CD4-positive, alpha-beta T cell treated with Interleukin-15 for 4 hours (primary cell): Measurements from ENCODE around the gene ATP6V0B.

ENCODE experiments used
- DNase-seq: peaks from one replicate; pipeline ENCODE4 v3.0.0-alpha.2; 2020; ENCODE audit warnings: low spot score

Gene ATP6V0B

GRCh38 chr1:43946236-43947060, 28.3 kb upstream of the ATP6V0B start, which contains the start of gene IPO13:
IPO13 (plus strand) TSS chr1:43946950; CDS start chr1:43947601, 651 bp downstream.
- peak; percentile 96 for DNase-seq

DNA sequence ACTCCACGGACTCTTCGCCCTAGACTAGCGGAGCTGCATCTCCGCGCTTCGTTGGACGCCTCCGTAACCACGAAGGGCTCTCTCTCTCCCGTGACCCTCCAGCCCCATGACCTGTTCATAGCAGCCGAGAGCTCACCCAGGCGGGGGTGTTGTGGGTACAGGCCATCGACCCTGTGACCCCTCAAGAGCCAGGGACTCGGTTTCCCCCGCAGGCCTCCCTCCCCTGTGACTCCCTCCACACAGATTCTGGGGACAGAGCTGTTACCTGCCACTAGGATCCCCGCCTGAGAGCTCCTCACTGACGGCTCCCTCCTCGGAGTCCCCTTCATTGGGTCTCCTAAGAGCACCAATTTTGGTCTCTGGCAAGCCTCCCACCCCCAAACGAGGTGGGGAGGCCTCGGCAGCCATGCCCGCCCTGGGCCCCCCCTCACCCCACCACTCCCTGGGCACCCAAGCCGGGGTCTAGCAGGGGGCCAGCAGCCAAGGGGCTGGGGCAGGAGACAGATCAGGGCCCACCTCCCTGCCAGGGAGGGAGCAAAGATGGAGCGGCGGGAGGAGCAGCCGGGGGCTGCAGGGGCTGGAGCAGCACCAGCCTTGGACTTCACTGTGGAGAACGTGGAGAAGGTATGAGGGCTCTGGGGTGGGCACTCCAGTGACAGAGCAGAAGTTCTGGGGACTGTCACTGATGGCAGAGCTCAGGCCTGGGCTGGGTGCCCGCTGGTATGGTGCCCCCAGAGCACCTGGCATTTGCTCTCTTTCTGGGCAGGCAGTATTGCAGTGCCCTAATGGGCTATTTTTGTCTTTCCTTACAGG, 27.5 kb upstream of the ATP6V0B start:
- no peak for DNase-seq

DNA sequence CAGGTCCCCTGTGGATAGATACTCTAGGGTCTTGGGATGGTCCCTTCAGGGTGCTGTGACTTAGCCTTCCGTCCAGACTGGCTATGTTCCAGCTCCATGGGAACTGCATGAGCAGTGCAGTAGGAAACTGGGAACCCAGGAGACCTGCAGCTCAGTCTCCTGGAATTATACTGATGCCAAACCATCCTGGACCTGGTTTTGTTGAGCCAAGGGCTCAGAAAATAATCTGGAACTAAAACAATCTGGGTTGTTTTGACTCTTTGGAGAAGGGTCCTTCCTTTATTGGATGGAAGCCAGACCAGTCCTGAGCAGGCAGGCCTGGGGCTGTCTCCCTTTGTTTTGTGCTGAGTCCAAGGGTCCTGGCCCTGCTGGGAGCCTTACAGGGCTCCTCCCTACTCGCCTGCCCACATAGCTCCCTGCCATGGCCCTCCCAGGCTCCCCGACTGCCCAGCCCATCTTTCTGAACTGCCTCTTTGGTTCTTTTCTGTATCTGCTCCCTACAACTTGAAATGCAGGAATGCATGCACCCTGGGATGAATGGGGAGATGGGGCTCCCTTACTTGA, 26.8 kb upstream of the ATP6V0B start:
- no peak for DNase-seq

DNA sequence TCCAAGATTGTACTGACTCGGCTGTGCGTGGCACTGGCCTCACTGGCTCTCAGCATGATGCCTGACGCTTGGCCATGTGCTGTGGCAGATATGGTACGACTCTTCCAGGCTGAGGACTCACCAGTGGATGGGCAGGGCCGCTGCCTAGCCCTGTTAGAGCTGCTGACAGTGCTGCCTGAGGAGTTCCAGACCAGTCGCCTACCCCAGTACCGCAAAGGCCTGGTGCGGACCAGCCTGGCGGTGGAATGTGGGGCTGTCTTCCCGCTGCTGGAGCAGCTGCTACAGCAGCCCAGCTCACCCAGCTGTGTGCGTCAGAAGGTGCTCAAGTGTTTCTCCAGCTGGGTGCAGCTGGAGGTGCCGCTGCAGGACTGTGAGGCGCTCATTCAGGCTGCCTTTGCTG, 25.1 kb upstream of the ATP6V0B start:
- DNase-seq, result no peak

GRCh38 chr1:43951021-43951985, 23.5 kb upstream of the ATP6V0B start:
- no peak for DNase-seq

GRCh38 chr1:43952731-43953346, 21.9 kb upstream of the ATP6V0B start:
- DNase-seq, result no peak

DNA sequence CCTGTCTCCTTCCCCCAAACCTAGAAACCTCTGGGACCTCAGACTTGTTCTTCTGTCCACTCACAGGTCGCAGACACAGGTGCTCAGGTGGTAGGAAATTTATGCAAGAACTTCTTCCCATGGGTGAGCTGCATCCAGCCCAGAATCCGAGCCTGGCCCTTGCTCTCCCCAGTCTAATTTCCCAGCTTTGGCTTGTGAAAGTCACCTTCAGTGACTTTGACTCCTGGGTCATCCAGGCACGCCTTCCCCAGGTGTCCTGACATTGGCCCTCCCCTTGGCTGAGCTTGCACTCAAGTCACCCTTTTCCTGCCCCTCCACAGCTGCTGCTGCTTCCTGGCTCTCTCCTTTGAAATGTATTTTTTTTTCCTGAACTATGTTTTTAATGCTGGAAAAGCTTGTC, 21.4 kb upstream of the ATP6V0B start:
- no peak for DNase-seq

GRCh38 chr1:43954036-43954435, 20.7 kb upstream of the ATP6V0B start:
- no peak for DNase-seq

DNA sequence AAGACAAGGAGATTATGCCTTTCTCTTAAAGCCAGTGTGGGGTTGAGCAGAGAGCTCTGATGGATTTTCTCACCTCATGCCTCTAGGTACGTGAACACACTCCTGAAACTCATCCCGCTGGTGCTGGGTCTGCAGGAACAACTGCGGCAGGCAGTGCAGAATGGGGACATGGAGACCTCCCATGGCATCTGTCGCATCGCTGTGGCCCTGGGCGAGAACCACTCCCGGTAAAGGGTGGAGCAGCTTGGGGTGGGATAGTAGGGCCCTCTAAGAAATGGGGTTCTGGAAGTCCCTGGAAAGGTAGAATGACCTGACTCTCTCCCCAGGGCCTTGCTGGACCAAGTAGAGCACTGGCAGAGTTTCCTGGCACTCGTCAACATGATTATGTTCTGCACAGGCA, 18.5 kb upstream of the ATP6V0B start:
- DNase-seq, result no peak

- DNase-seq, result no peak
Measured at GRCh38 chr1:43957407-43958040, 17.2 kb upstream of the ATP6V0B start.

DNA sequence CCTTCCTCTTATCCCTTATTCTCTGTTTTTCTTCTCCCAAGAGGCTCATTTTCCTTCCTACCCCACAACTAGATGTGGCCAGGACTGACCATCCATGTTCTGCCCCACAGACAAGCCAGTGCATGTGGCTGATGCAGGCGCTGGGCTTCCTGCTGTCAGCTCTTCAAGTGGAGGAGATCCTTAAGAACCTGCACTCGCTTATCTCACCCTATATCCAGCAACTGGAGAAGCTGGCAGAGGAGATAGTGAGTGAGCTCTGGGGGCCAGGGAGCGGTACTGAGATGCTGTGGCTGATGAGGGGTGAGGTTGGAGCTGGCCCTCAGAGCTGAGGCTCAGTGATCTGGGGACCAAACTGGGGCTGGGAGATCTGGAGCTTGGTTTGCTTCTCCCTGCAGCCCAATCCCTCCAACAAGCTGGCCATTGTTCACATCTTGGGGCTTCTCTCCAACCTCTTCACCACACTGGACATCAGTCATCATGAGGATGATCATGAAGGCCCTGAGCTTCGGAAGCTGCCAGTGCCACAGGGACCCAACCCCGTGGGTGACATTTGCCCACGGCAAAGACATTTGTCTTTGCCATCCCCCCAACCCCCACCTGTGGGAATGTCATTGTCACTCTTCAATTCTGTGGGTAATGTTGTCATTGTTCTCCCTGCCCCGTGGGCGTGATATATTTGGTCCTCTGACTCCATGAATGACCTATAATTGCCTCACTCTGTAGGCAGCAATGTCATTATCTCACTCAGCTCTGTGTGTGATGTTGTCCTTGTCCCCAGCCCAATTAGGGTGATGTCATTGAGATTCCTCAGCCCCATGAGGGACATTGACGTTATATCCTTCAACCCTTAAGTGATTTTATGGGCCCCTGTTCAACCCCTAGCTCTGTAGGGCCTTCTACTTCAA, 16.2 kb upstream of the ATP6V0B start:
- DNase-seq, result no peak

- DNase-seq, result no peak
Measured at GRCh38 chr1:43960798-43961197, 14.0 kb upstream of the ATP6V0B start.

GRCh38 chr1:43961692-43962091, 13.1 kb upstream of the ATP6V0B start:
- no peak for DNase-seq

- DNase-seq, result no peak
Measured at GRCh38 chr1:43962324-43962723, 12.4 kb upstream of the ATP6V0B start.

DNA sequence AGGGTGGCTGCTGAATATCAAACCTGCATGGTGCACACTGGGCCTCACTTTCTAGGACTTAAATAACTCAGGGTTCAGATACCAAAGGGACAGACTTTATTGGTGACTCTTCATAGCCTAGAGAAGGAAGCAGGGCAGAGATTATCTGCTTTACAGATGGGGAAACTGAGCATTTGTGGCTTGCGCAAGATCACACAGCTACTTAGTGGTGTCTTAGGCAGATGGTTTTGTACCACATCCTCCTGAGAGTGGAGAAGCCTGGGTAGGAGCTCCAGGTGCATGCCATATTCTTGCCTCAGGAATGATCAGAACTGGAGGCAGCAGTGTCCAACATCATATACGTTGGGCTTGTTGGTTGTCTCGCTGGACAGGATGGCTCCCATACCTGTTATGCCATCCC, 11.8 kb upstream of the ATP6V0B start:
- no peak for DNase-seq

DNA sequence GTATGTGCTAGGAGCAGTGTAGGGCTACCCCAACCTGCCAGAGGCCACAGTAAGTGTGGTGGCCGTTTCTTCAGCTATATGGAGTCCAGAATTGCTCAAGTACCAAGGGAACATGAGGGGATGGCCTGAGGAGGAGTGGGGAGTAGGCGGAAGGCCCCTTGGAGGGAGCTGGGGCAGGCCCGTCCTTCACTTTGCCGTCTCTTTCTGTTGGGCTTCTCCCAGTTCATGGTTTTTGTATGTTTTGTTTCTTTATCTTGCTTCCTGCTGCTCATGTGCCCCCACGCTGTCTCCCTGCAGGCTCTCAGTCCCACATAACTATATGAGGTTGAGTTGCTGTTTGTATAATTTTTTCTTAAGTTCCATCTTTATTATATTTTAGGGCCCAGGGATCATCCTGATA, 10.9 kb upstream of the ATP6V0B start:
- no peak for DNase-seq

DNA sequence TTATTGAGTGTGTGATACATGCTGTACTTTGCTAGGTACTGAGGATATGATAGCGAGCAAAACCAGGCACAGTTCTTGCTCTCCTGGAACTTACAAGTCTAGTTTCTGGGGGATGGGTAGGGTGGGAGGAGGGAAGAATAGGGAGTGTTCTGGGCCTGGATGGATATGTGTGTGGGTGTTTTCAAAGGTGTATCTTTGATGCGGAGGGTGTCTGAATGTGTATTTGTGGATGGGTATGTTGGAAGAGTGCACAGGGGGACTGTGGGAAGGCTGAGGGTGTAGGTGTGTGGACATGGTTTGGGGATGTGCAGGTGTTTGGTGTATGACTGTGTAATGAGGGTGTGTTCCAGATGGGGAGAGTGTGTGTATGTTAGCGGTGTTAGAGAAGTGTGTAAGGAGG, 9.4 kb upstream of the ATP6V0B start:
- DNase-seq, result no peak

DNA sequence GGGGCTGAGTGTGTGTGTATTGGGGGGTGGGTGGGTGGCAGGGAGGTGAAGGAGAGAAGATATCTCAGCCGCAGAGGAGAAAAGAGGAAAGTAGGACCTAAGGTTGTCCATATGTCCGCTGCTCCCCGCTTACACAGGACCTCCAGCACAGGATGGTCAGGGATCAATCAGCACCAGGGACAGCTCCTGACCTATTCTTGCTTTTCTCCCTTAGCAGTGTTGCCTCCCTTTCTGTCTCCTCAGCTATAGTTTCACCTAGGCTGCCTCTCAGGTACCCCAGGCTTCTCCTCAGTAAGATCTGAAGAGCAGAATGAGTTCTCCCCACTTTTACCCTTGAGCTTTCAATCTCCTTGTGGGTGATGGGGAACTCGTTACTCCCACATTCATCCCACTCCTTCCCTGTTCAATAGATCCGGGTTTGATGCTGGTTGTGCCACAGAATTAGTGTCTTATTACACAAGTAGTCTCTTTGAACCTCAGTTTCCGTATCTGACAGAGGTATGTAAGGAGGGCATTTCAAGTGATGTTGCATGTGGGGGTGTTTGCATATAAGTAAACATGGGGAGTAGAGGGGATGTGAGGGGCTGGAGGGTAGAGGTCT, 6.3 kb upstream of the ATP6V0B start:
- DNase-seq, result no peak

DNA sequence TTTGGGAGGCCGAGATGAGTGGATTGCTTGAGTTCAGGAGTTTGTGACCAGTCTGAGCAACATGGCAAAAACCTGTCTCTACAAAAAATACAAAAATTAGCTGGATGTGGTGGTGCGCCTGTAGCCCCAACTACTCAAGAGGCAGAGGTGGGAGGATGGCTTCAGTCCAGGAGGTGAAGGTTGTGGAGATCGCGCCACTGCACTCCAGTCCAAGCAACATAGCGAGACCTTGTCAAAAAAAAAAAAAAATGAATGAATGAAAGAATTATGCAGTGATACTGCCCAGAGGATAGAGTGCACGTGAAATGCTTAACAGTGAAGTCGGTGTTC, 5.4 kb upstream of the ATP6V0B start:
- DNase-seq, result no peak
